Hepatocyte (in vitro differentiated cells): ENCODE measurements around the gene RTTN. TPM values are rescaled to one million over a fixed set of nuclear protein-coding genes. Genes with fewer than 3 reads are reported as not detected.
"Not testable (repeated sequence)": the region's sequence is repeated elsewhere in the genome, so short reads cannot be mapped to it uniquely, and the experiment has no call there.

Source experiments
- DNase-seq: peaks from one replicate; pipeline ENCODE4 v3.0.0-alpha.2; 2016; ENCODE audit warnings: low spot score
- H2AFZ ChIP-seq: fragments of 200-600 bp; sonication (generic); 2 replicates; pipeline ENCODE4 v1.6.0; 2016; ENCODE audit warnings: antibody characterized with exemption, mild to moderate bottlenecking
- H3K27ac ChIP-seq: fragments of 200-600 bp; sonication (generic); 2 replicates; pipeline ENCODE4 v1.5.1; 2016; ENCODE audit warnings: mild to moderate bottlenecking
- H3K27me3 ChIP-seq: fragments of 200-600 bp; sonication (generic); 2 replicates; pipeline ENCODE4 v1.6.1; 2016
- H3K36me3 ChIP-seq: fragments of 200-600 bp; sonication (generic); replicated peaks from 2 replicates; pipeline ENCODE4 v1.5.1; 2016; ENCODE audit warnings: low read depth; ENCODE audit not compliant: insufficient read depth
- H3K4me1 ChIP-seq: fragments of 200-600 bp; sonication (generic); 2 replicates; pipeline ENCODE4 v1.5.1; 2016; ENCODE audit warnings: mild to moderate bottlenecking, moderate library complexity; ENCODE audit not compliant: insufficient read depth
- H3K4me2 ChIP-seq: fragments of 200-600 bp; sonication (generic); 2 replicates; pipeline ENCODE4 v1.6.0; 2016
- H3K4me3 ChIP-seq: fragments of 200-600 bp; sonication (generic); 2 replicates; pipeline ENCODE4 v1.5.1; 2016; ENCODE audit warnings: mild to moderate bottlenecking
- H3K79me2 ChIP-seq: fragments of 200-600 bp; sonication (generic); 2 replicates; pipeline ENCODE4 v1.6.0; 2017; ENCODE audit warnings: mild to moderate bottlenecking
- H3K9me2 ChIP-seq: fragments of 200-600 bp; sonication (generic); replicated peaks from 2 replicates; pipeline ENCODE4 v1.6.0; 2017; ENCODE audit warnings: mild to moderate bottlenecking; ENCODE audit not compliant: insufficient read depth
- H3K9me3 ChIP-seq: fragments of 200-600 bp; sonication (generic); 2 replicates; pipeline ENCODE4 v1.5.1; 2016; ENCODE audit warnings: low read depth, mild to moderate bottlenecking
- H4K20me1 ChIP-seq: fragments of 200-600 bp; sonication (generic); 2 replicates; pipeline ENCODE4 v1.6.0; 2016; ENCODE audit warnings: mild to moderate bottlenecking; ENCODE audit not compliant: insufficient read depth, poor library complexity, severe bottlenecking
- CTCF ChIP-seq: fragments of 200-600 bp; sonication (generic); IDR thresholded peaks from 2 replicates; pipeline ENCODE4 v1.5.1; 2016; ENCODE audit warnings: antibody characterized with exemption, mild to moderate bottlenecking; ENCODE audit not compliant: poor library complexity
- EZH2 ChIP-seq: fragments of 200-600 bp; sonication (generic); IDR thresholded peaks from 2 replicates; pipeline ENCODE4 v1.6.1; 2016; ENCODE audit warnings: antibody characterized with exemption, mild to moderate bottlenecking, borderline replicate concordance
- EZH2phosphoT487 ChIP-seq: fragments of 200-600 bp; sonication (generic); IDR thresholded peaks from one replicate; pipeline ENCODE4 v1.6.1; 2018; ENCODE audit warnings: antibody characterized with exemption, mild to moderate bottlenecking, low read depth, moderate library complexity; ENCODE audit not compliant: unreplicated experiment, severe bottlenecking
- WGBS: methylation state at CpG from one replicate; pipeline ENCODE4 v1.1.6; 2016; ENCODE audit warnings: low lambda C conversion rate; ENCODE audit errors: missing lambda C conversion rate; 5-methylcytosine and 5-hydroxymethylcytosine counted together
- polyA plus RNA-seq: library from polyadenylated mRNA; unstranded; fragments of >200 nt; fragmentation: Nextera tagmentation; extraction: Ambion mirVana; gene quantifications from 2 replicates; pipeline ENCODE4 v1.2.1, GENCODE V29; 2016
- total RNA-seq: library from RNA; depleted of rRNA; stranded (reverse); fragments of >200 nt; gene quantifications from 2 replicates; pipeline ENCODE4 v1.2.3, GENCODE V29; 2014

The RTTN gene
- total and polyA plus RNA-seq, 2 experiments from 2014 or later = 2.5 to 14.0 TPM

GRCh38 chr18:70246061-70246466 lies 40.6 kb upstream of the RTTN start:
- WGBS = 43% methylated on average over 4 of the region's 4 CpGs
- TF ChIP-seq EZH2phosphoT487 = no peak
- no peak for TF ChIP-seq EZH2
- TF ChIP-seq CTCF = no peak
- DNase-seq = no peak
- Histone ChIP-seq H3K4me2 (no peak overlapping the region), H3K9me2 (no peaks in the 10 kb centered on the region), H4K20me1 (no peaks in the 10 kb centered on the region), H3K4me1 (no peaks in the 10 kb centered on the region), H3K27me3 (no peaks in the 10 kb centered on the region), H3K27ac (no peak overlapping the region), H3K4me3 (no peak overlapping the region), H3K9me3 (no peaks in the 10 kb centered on the region), H2AFZ (no peak overlapping the region), H3K36me3 (no peaks in the 10 kb centered on the region), H3K79me2 (no peaks in the 10 kb centered on the region)

GRCh38 chr18:70243131-70243929 lies 37.8 kb upstream of the RTTN start:
- peak; percentile 48 for DNase-seq
- Histone ChIP-seq H2AFZ (no peak overlapping the region), H3K9me3 (no peaks in the 10 kb centered on the region), H3K79me2 (no peaks in the 10 kb centered on the region), H3K27ac (peak overlapping the region; percentile 48), H3K4me1 (no peaks in the 10 kb centered on the region), H3K9me2 (no peaks in the 10 kb centered on the region), H4K20me1 (no peaks in the 10 kb centered on the region), H3K36me3 (no peaks in the 10 kb centered on the region), H3K4me3 (no peak overlapping the region), H3K4me2 (peak overlapping the region; percentile 4), H3K27me3 (no peaks in the 10 kb centered on the region)
- 69% methylated on average over 13 of the region's 13 CpGs for WGBS
- TF ChIP-seq EZH2phosphoT487 = no peak

GRCh38 chr18:70236921-70237320 lies 31.4 kb upstream of the RTTN start:
- not testable (repeated sequence) for H3K36me3 ChIP-seq, H3K79me2 ChIP-seq, H3K4me2 ChIP-seq, H3K9me3 ChIP-seq, H2AFZ ChIP-seq, H3K4me3 ChIP-seq, H3K4me1 ChIP-seq, H4K20me1 ChIP-seq, H3K27me3 ChIP-seq, DNase-seq, H3K9me2 ChIP-seq, H3K27ac ChIP-seq
- WGBS = 55% methylated on average over 7 of the region's 7 CpGs

- Histone ChIP-seq H3K4me1 (no peaks in the 10 kb centered on the region), H3K36me3 (no peaks in the 10 kb centered on the region), H2AFZ (no peak overlapping the region), H3K9me2 (no peaks in the 10 kb centered on the region), H3K79me2 (no peaks in the 10 kb centered on the region), H3K4me3 (no peak overlapping the region), H3K4me2 (no peak overlapping the region), H3K27me3 (no peaks in the 10 kb centered on the region), H3K9me3 (no peaks in the 10 kb centered on the region), H4K20me1 (no peaks in the 10 kb centered on the region), H3K27ac (no peak overlapping the region)
- 66% methylated on average over 5 of the region's 5 CpGs for WGBS
- DNase-seq = no peak
- TF ChIP-seq EZH2 = no peak
- TF ChIP-seq EZH2phosphoT487 = no peak
- no peak for TF ChIP-seq CTCF
Measured at GRCh38 chr18:70235478-70235877, 30.0 kb upstream of the RTTN start.
